ENCODE results near the gene ZNF518B.
A peak's percentile ranks its signal among the peaks of the same experiment; 100 is the strongest.

ZNF518B gene

GRCh38 chr4:10459305-10459704 lies 2.1 kb upstream of the ZNF518B start:
- Histone ChIP-seq H3K36me3 (ENCODE audit: control insufficient read depth in 5 of 5, insufficient read depth in 5 of 5, low read length in 5 of 5) (peaks cover 0 to 6% (median 3%) of the 10 kb centered on the region in 5 donors), H3K9ac (ENCODE audit: low read length in 5 of 5) (no peak overlapping the region), H3K27me3 (ENCODE audit: control insufficient read depth in 5 of 5, insufficient read depth in 4 of 5, low read length in 5 of 5) (peaks cover 4 to 19% (median 13%) of the 10 kb centered on the region in 5 donors), H3K27ac (ENCODE audit: low read depth, low read length) (no peak overlapping the region), H3K4me1 (ENCODE audit: control insufficient read depth in 5 of 5, insufficient read depth in 5 of 5, low read length in 5 of 5) (peaks cover 0 to 29% (median 24%) of the 10 kb centered on the region in 5 donors), H3K4me3 (ENCODE audit: low read depth in 1 of 5, low read length in 5 of 5) (no peak overlapping the region), H3K9me3 (ENCODE audit: control insufficient read depth in 5 of 5, low read length in 5 of 5) (peaks cover 0 to 1% (median 0%) of the 10 kb centered on the region in 5 donors)

GRCh38 chr4:10458177-10458576 lies 951 bp upstream of the ZNF518B start:
- Histone ChIP-seq H3K36me3 (ENCODE audit: control insufficient read depth in 5 of 5, insufficient read depth in 5 of 5, low read length in 5 of 5) (peaks cover 2 to 11% (median 8%) of the 10 kb centered on the region in 5 donors), H3K9me3 (ENCODE audit: control insufficient read depth in 5 of 5, low read length in 5 of 5) (no peaks in the 10 kb centered on the region), H3K9ac (ENCODE audit: low read length in 5 of 5) (no peak overlapping the region), H3K4me3 (ENCODE audit: low read depth in 1 of 5, low read length in 5 of 5) (peak overlapping the region in 4 of 5 donors; percentile 67 to 71 (median 68)), H3K4me1 (ENCODE audit: control insufficient read depth in 5 of 5, insufficient read depth in 5 of 5, low read length in 5 of 5) (peaks cover 0 to 29% (median 24%) of the 10 kb centered on the region in 5 donors), H3K27ac (ENCODE audit: low read depth, low read length) (no peak overlapping the region), H3K27me3 (ENCODE audit: control insufficient read depth in 5 of 5, insufficient read depth in 4 of 5, low read length in 5 of 5) (peaks cover 4 to 18% (median 13%) of the 10 kb centered on the region in 5 donors)

- Histone ChIP-seq H3K4me3 (ENCODE audit: low read depth in 1 of 5, low read length in 5 of 5) (peak overlapping the region; percentile 67 to 75 (median 69)), H3K27me3 (ENCODE audit: control insufficient read depth in 5 of 5, insufficient read depth in 4 of 5, low read length in 5 of 5) (peaks cover 0 to 10% (median 3%) of the 10 kb centered on the region in 5 donors), H3K36me3 (ENCODE audit: control insufficient read depth in 5 of 5, insufficient read depth in 5 of 5, low read length in 5 of 5) (peaks cover 9 to 21% (median 16%) of the 10 kb centered on the region in 5 donors), H3K27ac (ENCODE audit: low read depth, low read length) (no peak overlapping the region), H3K9ac (ENCODE audit: low read length in 5 of 5) (peak overlapping the region in 2 of 5 donors; percentile 50 to 51), H3K4me1 (ENCODE audit: control insufficient read depth in 5 of 5, insufficient read depth in 5 of 5, low read length in 5 of 5) (peaks cover 0 to 28% (median 23%) of the 10 kb centered on the region in 5 donors), H3K9me3 (ENCODE audit: control insufficient read depth in 5 of 5, low read length in 5 of 5) (peaks cover 0 to 4% (median 0%) of the 10 kb centered on the region in 5 donors)
Observed at GRCh38 chr4:10456595-10457254, 501 bp downstream of the ZNF518B start.

- Histone ChIP-seq H3K27me3 (ENCODE audit: control insufficient read depth in 5 of 5, insufficient read depth in 4 of 5, low read length in 5 of 5) (peaks cover 0 to 7% (median 0%) of the 10 kb centered on the region in 5 donors), H3K4me3 (ENCODE audit: low read depth in 1 of 5, low read length in 5 of 5) (peak overlapping the region; percentile 67 to 75 (median 69)), H3K9ac (ENCODE audit: low read length in 5 of 5) (peak overlapping the region in 2 of 5 donors; percentile 50 to 51), H3K27ac (ENCODE audit: low read depth, low read length) (no peak overlapping the region), H3K36me3 (ENCODE audit: control insufficient read depth in 5 of 5, insufficient read depth in 5 of 5, low read length in 5 of 5) (peaks cover 9 to 21% (median 17%) of the 10 kb centered on the region in 5 donors), H3K9me3 (ENCODE audit: control insufficient read depth in 5 of 5, low read length in 5 of 5) (peaks cover 0 to 4% (median 0%) of the 10 kb centered on the region in 5 donors), H3K4me1 (ENCODE audit: control insufficient read depth in 5 of 5, insufficient read depth in 5 of 5, low read length in 5 of 5) (peaks cover 0 to 24% (median 20%) of the 10 kb centered on the region in 5 donors)
Observed at GRCh38 chr4:10456260-10456594, 999 bp downstream of the ZNF518B start.

- H3K36me3 ChIP-seq (ENCODE audit: control insufficient read depth in 5 of 5, insufficient read depth in 5 of 5, low read length in 5 of 5), result peaks cover 11 to 26% (median 20%) of the 10 kb centered on the region in 5 donors
- no peak overlapping the region for H3K4me3 ChIP-seq (ENCODE audit: low read depth in 1 of 5, low read length in 5 of 5)
- no peak overlapping the region for H3K9ac ChIP-seq (ENCODE audit: low read length in 5 of 5)
- no peak overlapping the region for H3K27ac ChIP-seq (ENCODE audit: low read depth, low read length)
- H3K4me1 ChIP-seq (ENCODE audit: control insufficient read depth in 5 of 5, insufficient read depth in 5 of 5, low read length in 5 of 5), result peaks cover 0 to 21% (median 20%) of the 10 kb centered on the region in 5 donors
- no peaks in the 10 kb centered on the region for H3K27me3 ChIP-seq (ENCODE audit: control insufficient read depth in 5 of 5, insufficient read depth in 4 of 5, low read length in 5 of 5)
- H3K9me3 ChIP-seq (ENCODE audit: control insufficient read depth in 5 of 5, low read length in 5 of 5), result peaks cover 0 to 7% (median 0%) of the 10 kb centered on the region in 5 donors
Observed at GRCh38 chr4:10455133-10455532, 2.1 kb downstream of the ZNF518B start.

GRCh38 chr4:10454726-10455125 lies 2.5 kb downstream of the ZNF518B start:
- peaks cover 12 to 28% (median 20%) of the 10 kb centered on the region in 5 donors for H3K36me3 ChIP-seq (ENCODE audit: control insufficient read depth in 5 of 5, insufficient read depth in 5 of 5, low read length in 5 of 5)
- H3K4me3 ChIP-seq (ENCODE audit: low read depth in 1 of 5, low read length in 5 of 5), result no peak overlapping the region
- peaks cover 0 to 25% (median 21%) of the 10 kb centered on the region in 5 donors for H3K4me1 ChIP-seq (ENCODE audit: control insufficient read depth in 5 of 5, insufficient read depth in 5 of 5, low read length in 5 of 5)
- H3K9me3 ChIP-seq (ENCODE audit: control insufficient read depth in 5 of 5, low read length in 5 of 5), result peaks cover 0 to 8% (median 0%) of the 10 kb centered on the region in 5 donors
- no peak overlapping the region for H3K9ac ChIP-seq (ENCODE audit: low read length in 5 of 5)
- H3K27ac ChIP-seq (ENCODE audit: low read depth, low read length), result no peak overlapping the region
- H3K27me3 ChIP-seq (ENCODE audit: control insufficient read depth in 5 of 5, insufficient read depth in 4 of 5, low read length in 5 of 5), result no peaks in the 10 kb centered on the region

GRCh38 chr4:10454121-10454520 lies 3.1 kb downstream of the ZNF518B start:
- H3K9me3 ChIP-seq (ENCODE audit: control insufficient read depth in 5 of 5, low read length in 5 of 5), result peaks cover 0 to 8% (median under 1%) of the 10 kb centered on the region in 5 donors
- no peak overlapping the region for H3K4me3 ChIP-seq (ENCODE audit: low read depth in 1 of 5, low read length in 5 of 5)
- H3K27ac ChIP-seq (ENCODE audit: low read depth, low read length), result no peak overlapping the region
- peaks cover 12 to 28% (median 20%) of the 10 kb centered on the region in 5 donors for H3K36me3 ChIP-seq (ENCODE audit: control insufficient read depth in 5 of 5, insufficient read depth in 5 of 5, low read length in 5 of 5)
- peaks cover 0 to 30% (median 21%) of the 10 kb centered on the region in 5 donors for H3K4me1 ChIP-seq (ENCODE audit: control insufficient read depth in 5 of 5, insufficient read depth in 5 of 5, low read length in 5 of 5)
- H3K9ac ChIP-seq (ENCODE audit: low read length in 5 of 5), result no peak overlapping the region
- no peaks in the 10 kb centered on the region for H3K27me3 ChIP-seq (ENCODE audit: control insufficient read depth in 5 of 5, insufficient read depth in 4 of 5, low read length in 5 of 5)

- Histone ChIP-seq H3K9me3 (ENCODE audit: control insufficient read depth in 5 of 5, low read length in 5 of 5) (peaks cover 2 to 52% (median 26%) of the 10 kb centered on the region in 5 donors), H3K4me3 (ENCODE audit: low read depth in 1 of 5, low read length in 5 of 5) (no peak overlapping the region), H3K36me3 (ENCODE audit: control insufficient read depth in 5 of 5, insufficient read depth in 5 of 5, low read length in 5 of 5) (peaks cover 32 to 45% (median 36%) of the 10 kb centered on the region in 5 donors)
Observed at GRCh38 chr4:10448991-10449390, 8.2 kb downstream of the ZNF518B start.

GRCh38 chr4:10442976-10443375 lies 14.2 kb downstream of the ZNF518B start:
- Histone ChIP-seq H3K27ac (ENCODE audit: low read depth, low read length) (no peak overlapping the region), H3K27me3 (ENCODE audit: control insufficient read depth in 5 of 5, insufficient read depth in 4 of 5, low read length in 5 of 5) (no peaks in the 10 kb centered on the region), H3K4me1 (ENCODE audit: control insufficient read depth in 5 of 5, insufficient read depth in 5 of 5, low read length in 5 of 5) (no peaks in the 10 kb centered on the region), H3K36me3 (ENCODE audit: control insufficient read depth in 5 of 5, insufficient read depth in 5 of 5, low read length in 5 of 5) (peaks cover 15 to 26% (median 20%) of the 10 kb centered on the region in 5 donors), H3K4me3 (ENCODE audit: low read depth in 1 of 5, low read length in 5 of 5) (no peak overlapping the region), H3K9me3 (ENCODE audit: control insufficient read depth in 5 of 5, low read length in 5 of 5) (peaks cover 7 to 52% (median 34%) of the 10 kb centered on the region in 5 donors), H3K9ac (ENCODE audit: low read length in 5 of 5) (no peak overlapping the region)

More at GRCh38 chr4:10448991-10449390, 8.2 kb downstream of the ZNF518B start:
- peaks cover 0 to 17% (median 7%) of the 10 kb centered on the region in 5 donors for H3K4me1 ChIP-seq (ENCODE audit: control insufficient read depth in 5 of 5, insufficient read depth in 5 of 5, low read length in 5 of 5)
- H3K27ac ChIP-seq (ENCODE audit: low read depth, low read length), result no peak overlapping the region
- no peaks in the 10 kb centered on the region for H3K27me3 ChIP-seq (ENCODE audit: control insufficient read depth in 5 of 5, insufficient read depth in 4 of 5, low read length in 5 of 5)
- H3K9ac ChIP-seq (ENCODE audit: low read length in 5 of 5), result no peak overlapping the region

- peaks cover 15 to 26% (median 19%) of the 10 kb centered on the region in 5 donors for H3K36me3 ChIP-seq (ENCODE audit: control insufficient read depth in 5 of 5, insufficient read depth in 5 of 5, low read length in 5 of 5)
- H3K4me1 ChIP-seq (ENCODE audit: control insufficient read depth in 5 of 5, insufficient read depth in 5 of 5, low read length in 5 of 5), result no peaks in the 10 kb centered on the region
- H3K27ac ChIP-seq (ENCODE audit: low read depth, low read length), result no peak overlapping the region
- H3K9me3 ChIP-seq (ENCODE audit: control insufficient read depth in 5 of 5, low read length in 5 of 5), result peaks cover 7 to 42% (median 25%) of the 10 kb centered on the region in 5 donors
- H3K27me3 ChIP-seq (ENCODE audit: control insufficient read depth in 5 of 5, insufficient read depth in 4 of 5, low read length in 5 of 5), result no peaks in the 10 kb centered on the region
- H3K4me3 ChIP-seq (ENCODE audit: low read depth in 1 of 5, low read length in 5 of 5), result no peak overlapping the region
- H3K9ac ChIP-seq (ENCODE audit: low read length in 5 of 5), result no peak overlapping the region
Observed at GRCh38 chr4:10441512-10441911, 15.7 kb downstream of the ZNF518B start.

All from subcutaneous abdominal adipose tissue (tissue), 5 donors.